ENCODE data around the gene JUNB. TPM values are rescaled to one million over a fixed set of nuclear protein-coding genes. Genes with fewer than 3 reads are reported as not detected.

Gene JUNB
- total RNA-seq, 2 experiments from 2014 or later = 292 to 299 TPM

DNA sequence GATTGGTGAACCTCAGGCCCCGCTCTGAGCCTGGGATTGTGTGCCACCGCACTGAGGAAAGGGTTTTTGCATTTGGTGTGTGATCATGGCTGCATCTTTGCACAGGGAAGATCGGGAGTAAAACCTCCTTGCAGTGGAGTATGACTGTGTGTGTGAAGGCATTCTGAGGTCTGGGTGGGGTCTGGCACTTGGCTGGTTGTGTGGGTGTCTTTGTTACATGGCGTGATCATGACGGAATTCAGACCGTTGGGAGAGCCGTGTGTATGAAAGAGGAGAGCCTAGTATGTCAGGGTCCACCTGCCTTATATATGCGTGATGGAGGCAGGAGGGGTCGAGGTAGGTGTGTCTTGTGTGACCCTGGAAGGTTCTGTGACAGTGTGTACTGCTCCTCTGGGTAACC, 40.4 kb upstream of the JUNB start:
- Mint-ChIP-seq H3K4me1 (ENCODE audit: low read depth) (no peaks in the 10 kb centered on the region), H3K36me3 (ENCODE audit: low read depth) (peaks cover 21% of the 10 kb centered on the region), H3K9me3 (peaks cover 8% of the 10 kb centered on the region), H3K27ac (no peak overlapping the region), H3K4me3 (no peak overlapping the region), H3K27me3 (peaks cover 28% of the 10 kb centered on the region)
- ChIA-PET POLR2A (interaction anchor here (1.2 kb wide), 1 partner anchor 13 kb away, joined by 5 read pairs; the partner anchor contains the start of gene GET3), CTCF (interaction anchor here (0.7 to 1.7 kb wide), 3 partner anchors 9 to 96 kb away, joined by 3 to 6 read pairs (median 5); no protein-coding TSS in a partner anchor)
- ATAC-seq (no peak), DNase-seq (no peak)
- intact Hi-C loops (cut with micrococcal nuclease) = no loop called here
- TF ChIP-seq, protein P1, sequence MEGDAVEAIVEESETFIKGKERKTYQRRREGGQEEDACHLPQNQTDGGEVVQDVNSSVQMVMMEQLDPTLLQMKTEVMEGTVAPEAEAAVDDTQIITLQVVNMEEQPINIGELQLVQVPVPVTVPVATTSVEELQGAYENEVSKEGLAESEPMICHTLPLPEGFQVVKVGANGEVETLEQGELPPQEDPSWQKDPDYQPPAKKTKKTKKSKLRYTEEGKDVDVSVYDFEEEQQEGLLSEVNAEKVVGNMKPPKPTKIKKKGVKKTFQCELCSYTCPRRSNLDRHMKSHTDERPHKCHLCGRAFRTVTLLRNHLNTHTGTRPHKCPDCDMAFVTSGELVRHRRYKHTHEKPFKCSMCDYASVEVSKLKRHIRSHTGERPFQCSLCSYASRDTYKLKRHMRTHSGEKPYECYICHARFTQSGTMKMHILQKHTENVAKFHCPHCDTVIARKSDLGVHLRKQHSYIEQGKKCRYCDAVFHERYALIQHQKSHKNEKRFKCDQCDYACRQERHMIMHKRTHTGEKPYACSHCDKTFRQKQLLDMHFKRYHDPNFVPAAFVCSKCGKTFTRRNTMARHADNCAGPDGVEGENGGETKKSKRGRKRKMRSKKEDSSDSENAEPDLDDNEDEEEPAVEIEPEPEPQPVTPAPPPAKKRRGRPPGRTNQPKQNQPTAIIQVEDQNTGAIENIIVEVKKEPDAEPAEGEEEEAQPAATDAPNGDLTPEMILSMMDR (IDR thresholded peaks at IDR 0.05) = no peak

DNA sequence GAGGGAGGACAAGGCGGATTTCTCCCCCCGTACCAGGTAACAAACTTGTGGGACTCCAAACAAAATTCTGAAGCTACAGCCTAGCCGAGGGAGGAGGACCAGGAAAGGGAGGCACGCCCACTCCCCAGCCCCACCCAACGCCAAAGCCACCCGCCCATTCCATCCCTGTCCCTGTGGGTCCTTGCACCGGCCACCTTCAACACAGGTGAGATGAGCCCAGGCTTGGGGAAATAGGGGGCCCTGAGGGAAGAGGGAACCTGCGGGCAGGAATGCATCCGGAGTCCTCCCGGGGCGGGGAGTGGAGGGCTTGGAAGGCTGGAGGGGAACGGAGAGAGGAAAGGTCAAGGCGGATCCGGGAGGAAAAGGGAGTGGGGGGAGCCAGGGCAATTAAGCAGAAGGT, 39.7 kb upstream of the JUNB start, which contains the start of gene BEST2:
Gene BEST2 (plus strand): TSS at position 157 of the 400 bp plus-strand sequence. CDS start 802 bp downstream, outside the sequence.
- intact Hi-C loops (cut with micrococcal nuclease) = no loop called here
- ATAC-seq (no peak), DNase-seq (no peak)
- H3K27me3 Mint-ChIP-seq = peaks cover 28% of the 10 kb centered on the region
- H3K4me3 Mint-ChIP-seq = no peak within 1 kb of the TSS
- H3K9me3 Mint-ChIP-seq = peaks cover 8% of the 10 kb centered on the region
- ChIA-PET POLR2A (interaction anchor here (1.1 to 2.2 kb wide), 2 partner anchors 14 to 20 kb away, joined by 3 to 10 read pairs; partner anchors contain the start of gene GET3), CTCF (interaction anchor here (0.6 to 1.2 kb wide), 2 partner anchors 9 to 227 kb away, joined by 3 read pairs; no protein-coding TSS in a partner anchor)
- no peaks in the 10 kb centered on the region for H3K4me1 Mint-ChIP-seq (ENCODE audit: low read depth)
- H3K36me3 Mint-ChIP-seq (ENCODE audit: low read depth) = peaks cover 17% of the 10 kb centered on the region
- TF ChIP-seq, protein P1 (IDR thresholded peaks at IDR 0.05) = no peak
- H3K27ac Mint-ChIP-seq = no peak within 1 kb of the TSS

DNA sequence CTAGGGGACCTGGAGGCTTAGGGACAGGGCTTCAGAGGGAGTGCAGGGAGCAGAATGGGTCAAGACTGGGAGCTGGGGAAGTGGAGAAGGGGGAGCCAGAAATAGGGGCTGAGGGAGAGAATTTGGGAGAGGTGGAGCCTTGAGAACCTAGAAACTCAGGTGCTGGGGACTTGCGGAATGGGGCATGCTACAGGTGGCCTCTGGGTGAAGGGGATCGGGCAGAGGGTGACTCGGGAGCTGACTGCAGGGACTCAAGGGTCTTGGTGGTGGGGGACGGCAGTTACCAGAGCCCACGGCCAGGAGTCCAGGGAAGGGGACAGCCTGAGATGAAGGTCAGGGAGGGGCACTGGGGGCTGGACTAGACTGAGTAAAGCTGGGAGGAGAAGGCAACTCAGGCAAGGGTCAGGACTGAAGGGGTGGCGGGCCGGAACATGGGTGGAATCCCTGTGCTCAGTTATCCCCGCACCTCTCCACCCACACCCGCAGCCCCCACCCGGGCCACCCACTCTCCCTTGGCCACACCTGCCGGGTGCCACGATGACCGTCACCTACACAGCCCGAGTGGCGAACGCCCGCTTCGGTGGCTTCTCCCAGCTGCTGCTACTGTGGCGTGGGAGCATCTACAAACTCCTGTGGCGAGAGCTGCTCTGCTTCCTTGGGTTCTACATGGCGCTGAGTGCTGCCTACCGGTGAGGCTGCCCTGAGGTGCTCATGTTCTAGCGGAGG, 39.1 kb upstream of the JUNB start:
- ChIA-PET POLR2A (interaction anchor here (0.8 to 2.2 kb wide), 4 partner anchors 14 to 21 kb away, joined by 3 to 10 read pairs (median 4); partner anchors contain the start of gene GET3), CTCF (interaction anchor here (1.0 to 2.3 kb wide), 3 partner anchors 8 to 44 kb away, joined by 3 to 5 read pairs (median 3); no protein-coding TSS in a partner anchor)
- Mint-ChIP-seq H3K9me3 (peaks cover 8% of the 10 kb centered on the region), H3K4me3 (no peak overlapping the region), H3K27me3 (peaks cover 28% of the 10 kb centered on the region), H3K27ac (no peak overlapping the region), H3K36me3 (ENCODE audit: low read depth) (peaks cover 12% of the 10 kb centered on the region), H3K4me1 (ENCODE audit: low read depth) (no peaks in the 10 kb centered on the region)
- DNase-seq (no peak), ATAC-seq (no peak)
- TF ChIP-seq, protein P1 (IDR thresholded peaks at IDR 0.05) = no peak
- intact Hi-C loops (cut with micrococcal nuclease) = no loop called here

DNA sequence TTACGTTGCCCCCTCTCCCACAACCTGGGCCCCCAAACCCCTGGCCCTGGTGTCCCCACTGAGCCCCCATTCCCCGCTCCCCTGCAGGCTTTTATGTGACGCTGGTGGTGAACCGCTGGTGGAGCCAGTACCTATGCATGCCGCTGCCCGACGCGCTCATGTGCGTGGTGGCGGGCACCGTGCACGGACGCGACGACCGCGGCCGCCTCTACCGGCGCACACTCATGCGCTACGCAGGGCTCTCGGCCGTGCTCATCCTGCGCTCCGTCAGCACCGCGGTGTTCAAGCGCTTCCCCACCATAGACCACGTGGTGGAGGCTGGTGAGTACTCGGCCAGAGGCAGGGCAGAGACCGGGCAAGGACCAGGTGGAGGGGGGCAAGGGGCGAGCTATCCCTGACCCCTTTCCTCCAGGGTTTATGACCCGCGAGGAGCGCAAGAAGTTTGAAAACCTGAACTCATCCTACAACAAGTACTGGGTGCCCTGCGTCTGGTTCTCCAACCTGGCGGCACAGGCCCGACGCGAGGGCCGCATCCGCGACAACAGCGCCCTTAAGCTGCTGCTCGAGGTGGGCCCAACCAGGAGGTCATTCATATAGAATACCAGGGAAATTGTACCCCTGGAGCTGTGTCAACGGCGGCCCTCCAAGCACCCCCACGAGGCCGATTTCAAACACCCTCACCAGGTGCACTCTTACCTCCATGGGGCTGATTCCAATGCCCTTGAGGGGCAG, 36.7 kb upstream of the JUNB start:
- TF ChIP-seq, protein P1 (IDR thresholded peaks at IDR 0.05) = no peak
- POLR2A ChIA-PET = interaction anchor here (0.9 kb wide), 1 partner anchor 21 kb away, joined by 3 read pairs; no protein-coding TSS in a partner anchor

More for the DNA sequence above, 36.7 kb upstream of the JUNB start:
- CTCF ChIA-PET = interaction anchor here (1.1 to 17.4 kb wide), 7 partner anchors 11 to 93 kb away, joined by 3 to 480 read pairs (median 9); partner anchors contain the start of genes JUNB, PRDX2 and THSD8
- Mint-ChIP-seq H3K4me3 (no peak overlapping the region), H3K27ac (no peak overlapping the region), H3K4me1 (ENCODE audit: low read depth) (peaks cover 6% of the 10 kb centered on the region), H3K9me3 (no peaks in the 10 kb centered on the region), H3K27me3 (peaks cover 35% of the 10 kb centered on the region), H3K36me3 (ENCODE audit: low read depth) (no peaks in the 10 kb centered on the region)
- intact Hi-C loops (cut with micrococcal nuclease) = no loop called here
- ATAC-seq = no peak
- DNase-seq = no peak
